ENCODE measurements around the gene PRKAA1.
"Not testable (repeated sequence)": the region's sequence is repeated elsewhere in the genome, so short reads cannot be mapped to it uniquely, and the experiment has no call there.

The PRKAA1 gene

GRCh38 chr5:40786664-40787063 is 11.5 kb downstream of the PRKAA1 start:
- not testable (repeated sequence) for H3K36me3 ChIP-seq (ENCODE audit: control insufficient read depth, insufficient read depth, low read length); H3K9ac ChIP-seq (ENCODE audit: low read depth, low read length); H3K4me3 ChIP-seq (ENCODE audit: low read depth, low read length); H3K27me3 ChIP-seq (ENCODE audit: control insufficient read depth, insufficient read depth, low read length); H3K9me3 ChIP-seq (ENCODE audit: control insufficient read depth, insufficient read depth, low read length); H3K4me1 ChIP-seq (ENCODE audit: control insufficient read depth, insufficient read depth, low read length)

GRCh38 chr5:40784916-40785315 is 13.3 kb downstream of the PRKAA1 start:
- no peak overlapping the region for H3K4me3 ChIP-seq (ENCODE audit: low read depth, low read length)
- H3K4me1 ChIP-seq (ENCODE audit: control insufficient read depth, insufficient read depth, low read length) = no peaks in the 10 kb centered on the region
- H3K27me3 ChIP-seq (ENCODE audit: control insufficient read depth, insufficient read depth, low read length) = no peaks in the 10 kb centered on the region
- H3K36me3 ChIP-seq (ENCODE audit: control insufficient read depth, insufficient read depth, low read length) = no peaks in the 10 kb centered on the region
- H3K9me3 ChIP-seq (ENCODE audit: control insufficient read depth, insufficient read depth, low read length) = no peaks in the 10 kb centered on the region
- no peak overlapping the region for H3K9ac ChIP-seq (ENCODE audit: low read depth, low read length)

GRCh38 chr5:40784027-40784653 is 14.0 kb downstream of the PRKAA1 start:
- Histone ChIP-seq H3K4me3 (ENCODE audit: low read depth, low read length) (no peak overlapping the region), H3K27me3 (ENCODE audit: control insufficient read depth, insufficient read depth, low read length) (no peaks in the 10 kb centered on the region), H3K9ac (ENCODE audit: low read depth, low read length) (no peak overlapping the region), H3K36me3 (ENCODE audit: control insufficient read depth, insufficient read depth, low read length) (no peaks in the 10 kb centered on the region), H3K9me3 (ENCODE audit: control insufficient read depth, insufficient read depth, low read length) (no peaks in the 10 kb centered on the region), H3K4me1 (ENCODE audit: control insufficient read depth, insufficient read depth, low read length) (no peaks in the 10 kb centered on the region)

- no peaks in the 10 kb centered on the region for H3K9me3 ChIP-seq (ENCODE audit: control insufficient read depth, insufficient read depth, low read length)
- H3K27me3 ChIP-seq (ENCODE audit: control insufficient read depth, insufficient read depth, low read length) = no peaks in the 10 kb centered on the region
- no peaks in the 10 kb centered on the region for H3K4me1 ChIP-seq (ENCODE audit: control insufficient read depth, insufficient read depth, low read length)
- H3K4me3 ChIP-seq (ENCODE audit: low read depth, low read length) = no peak overlapping the region
- no peak overlapping the region for H3K9ac ChIP-seq (ENCODE audit: low read depth, low read length)
- no peaks in the 10 kb centered on the region for H3K36me3 ChIP-seq (ENCODE audit: control insufficient read depth, insufficient read depth, low read length)
These were observed 16.2 kb downstream of the PRKAA1 start for GRCh38 chr5:40781843-40782409.

- Histone ChIP-seq H3K27me3 (ENCODE audit: control insufficient read depth, insufficient read depth, low read length) (no peaks in the 10 kb centered on the region), H3K36me3 (ENCODE audit: control insufficient read depth, insufficient read depth, low read length) (no peaks in the 10 kb centered on the region), H3K9me3 (ENCODE audit: control insufficient read depth, insufficient read depth, low read length) (no peaks in the 10 kb centered on the region), H3K4me1 (ENCODE audit: control insufficient read depth, insufficient read depth, low read length) (no peaks in the 10 kb centered on the region), H3K9ac (ENCODE audit: low read depth, low read length) (no peak overlapping the region), H3K4me3 (ENCODE audit: low read depth, low read length) (no peak overlapping the region)
These were observed 17.3 kb downstream of the PRKAA1 start for GRCh38 chr5:40780858-40781257.

- no peak overlapping the region for H3K9ac ChIP-seq (ENCODE audit: low read depth, low read length)
- no peaks in the 10 kb centered on the region for H3K4me1 ChIP-seq (ENCODE audit: control insufficient read depth, insufficient read depth, low read length)
- H3K36me3 ChIP-seq (ENCODE audit: control insufficient read depth, insufficient read depth, low read length) = no peaks in the 10 kb centered on the region
- H3K4me3 ChIP-seq (ENCODE audit: low read depth, low read length) = no peak overlapping the region
- H3K9me3 ChIP-seq (ENCODE audit: control insufficient read depth, insufficient read depth, low read length) = no peaks in the 10 kb centered on the region
- no peaks in the 10 kb centered on the region for H3K27me3 ChIP-seq (ENCODE audit: control insufficient read depth, insufficient read depth, low read length)
These were observed 18.0 kb downstream of the PRKAA1 start for GRCh38 chr5:40780199-40780598.

- H3K4me1 ChIP-seq (ENCODE audit: control insufficient read depth, insufficient read depth, low read length) = no peaks in the 10 kb centered on the region
- H3K4me3 ChIP-seq (ENCODE audit: low read depth, low read length) = no peak overlapping the region
- H3K27me3 ChIP-seq (ENCODE audit: control insufficient read depth, insufficient read depth, low read length) = no peaks in the 10 kb centered on the region
- H3K36me3 ChIP-seq (ENCODE audit: control insufficient read depth, insufficient read depth, low read length) = no peaks in the 10 kb centered on the region
- no peaks in the 10 kb centered on the region for H3K9me3 ChIP-seq (ENCODE audit: control insufficient read depth, insufficient read depth, low read length)
- no peak overlapping the region for H3K9ac ChIP-seq (ENCODE audit: low read depth, low read length)
These were observed 18.6 kb downstream of the PRKAA1 start for GRCh38 chr5:40779561-40779960.

- Histone ChIP-seq H3K4me3 (ENCODE audit: low read depth, low read length) (no peak overlapping the region), H3K36me3 (ENCODE audit: control insufficient read depth, insufficient read depth, low read length) (no peaks in the 10 kb centered on the region), H3K9me3 (ENCODE audit: control insufficient read depth, insufficient read depth, low read length) (no peaks in the 10 kb centered on the region), H3K9ac (ENCODE audit: low read depth, low read length) (no peak overlapping the region), H3K27me3 (ENCODE audit: control insufficient read depth, insufficient read depth, low read length) (no peaks in the 10 kb centered on the region), H3K4me1 (ENCODE audit: control insufficient read depth, insufficient read depth, low read length) (no peaks in the 10 kb centered on the region)
These were observed 20.0 kb downstream of the PRKAA1 start for GRCh38 chr5:40778133-40778532.

GRCh38 chr5:40776658-40776977 is 21.6 kb downstream of the PRKAA1 start:
- Histone ChIP-seq H3K9ac (ENCODE audit: low read depth, low read length) (no peak overlapping the region), H3K36me3 (ENCODE audit: control insufficient read depth, insufficient read depth, low read length) (no peaks in the 10 kb centered on the region), H3K27me3 (ENCODE audit: control insufficient read depth, insufficient read depth, low read length) (no peaks in the 10 kb centered on the region), H3K9me3 (ENCODE audit: control insufficient read depth, insufficient read depth, low read length) (no peaks in the 10 kb centered on the region), H3K4me1 (ENCODE audit: control insufficient read depth, insufficient read depth, low read length) (no peaks in the 10 kb centered on the region), H3K4me3 (ENCODE audit: low read depth, low read length) (no peak overlapping the region)

- H3K27me3 ChIP-seq (ENCODE audit: control insufficient read depth, insufficient read depth, low read length) = no peaks in the 10 kb centered on the region
- H3K4me1 ChIP-seq (ENCODE audit: control insufficient read depth, insufficient read depth, low read length) = no peaks in the 10 kb centered on the region
- no peak overlapping the region for H3K9ac ChIP-seq (ENCODE audit: low read depth, low read length)
- no peaks in the 10 kb centered on the region for H3K9me3 ChIP-seq (ENCODE audit: control insufficient read depth, insufficient read depth, low read length)
- H3K4me3 ChIP-seq (ENCODE audit: low read depth, low read length) = no peak overlapping the region
- no peaks in the 10 kb centered on the region for H3K36me3 ChIP-seq (ENCODE audit: control insufficient read depth, insufficient read depth, low read length)
These were observed 22.1 kb downstream of the PRKAA1 start for GRCh38 chr5:40775846-40776657.

- Histone ChIP-seq H3K4me3 (ENCODE audit: low read depth, low read length) (no peak overlapping the region), H3K9ac (ENCODE audit: low read depth, low read length) (no peak overlapping the region), H3K27me3 (ENCODE audit: control insufficient read depth, insufficient read depth, low read length) (no peaks in the 10 kb centered on the region), H3K4me1 (ENCODE audit: control insufficient read depth, insufficient read depth, low read length) (no peaks in the 10 kb centered on the region), H3K36me3 (ENCODE audit: control insufficient read depth, insufficient read depth, low read length) (no peaks in the 10 kb centered on the region), H3K9me3 (ENCODE audit: control insufficient read depth, insufficient read depth, low read length) (no peaks in the 10 kb centered on the region)
These were observed 22.9 kb downstream of the PRKAA1 start for GRCh38 chr5:40775085-40775845.

All from iPS-15b (cell line).